Esophagus squamous epithelium (tissue), 5 donors: ENCODE measurements around the gene EIPR1. TPM values are rescaled to one million over a fixed set of nuclear protein-coding genes. Genes with fewer than 3 reads are reported as not detected.

ENCODE experiments used
- DNase-seq: peaks from one replicate; lab custom pipeline; 2025; lab: John Stamatoyannopoulos, UW
- H3K27ac ChIP-seq, 4 donors: fragments of 200-600 bp; sonication (generic); one replicate each; pipeline ENCODE4 v1.5.1; 2016 to 2019; ENCODE audit warnings: mild to moderate bottlenecking in 1 of 4
- H3K27me3 ChIP-seq, 4 donors: fragments of 200-600 bp; sonication (generic); 1 replicate in 3 of 4; 2 replicates in 1 of 4; pipeline versions ENCODE4 v1.5.1 to v1.6.0; 2017 to 2021; ENCODE audit warnings: antibody characterized with exemption in 1 of 4
- H3K36me3 ChIP-seq, 3 donors: fragments of 200-600 bp; sonication (generic); one replicate each; pipeline ENCODE4 v1.5.1; 2016 to 2019
- H3K4me1 ChIP-seq, 3 donors: fragments of 200-600 bp; sonication (generic); one replicate each; pipeline ENCODE4 v1.5.1; 2017 to 2019
- H3K4me3 ChIP-seq, 4 donors: fragments of 200-600 bp; sonication (generic); 1 replicate in 3 of 4; 2 replicates in 1 of 4; pipeline ENCODE4 v1.5.1; 2016 to 2019; ENCODE audit warnings: mild to moderate bottlenecking in 2 of 4, moderate library complexity in 1 of 4
- H3K9me3 ChIP-seq, 3 donors: fragments of 200-600 bp; sonication (generic); one replicate each; pipeline ENCODE4 v1.5.1; 2016 to 2019
- CTCF ChIP-seq, 6 experiments: fragments of 450-650 bp in 4 of 6; fragments of 200-600 bp in 2 of 6; sonication (generic) in 2 of 6; IDR thresholded peaks; one replicate each; pipeline ENCODE4 v1.5.1; 2016 to 2019; ENCODE audit warnings: antibody characterized with exemption in 6 of 6, mild to moderate bottlenecking in 4 of 6, moderate library complexity in 4 of 6
- POLR2A ChIP-seq, 4 donors: fragments of 450-650 bp; IDR thresholded peaks; one replicate each; pipeline ENCODE4 v1.6.1; 2017; ENCODE audit warnings: antibody characterized with exemption in 4 of 4, mild to moderate bottlenecking in 4 of 4, moderate library complexity in 3 of 4
- WGBS, 2 donors: methylation state at CpG; one replicate each; pipeline ENCODE4 v1.1.5; 2018; 5-methylcytosine and 5-hydroxymethylcytosine counted together
- intact Hi-C: fragments of 100-400 bp; cut with DNase I; formaldehyde crosslinking; loops from one replicate; pipeline ENCODE4 v1.15.0; 2022
- total RNA-seq, 4 donors: library from RNA; depleted of rRNA; stranded (reverse); fragments of >200 nt; gene quantifications; one replicate each; pipeline ENCODE4 v1.1.0, GENCODE V29; 2016
- donor health status: DM: yes; HTN: yes; CAD: no.

The EIPR1 gene
- total RNA-seq, 4 donors from 2014 or later: 27.3 to 50.6 (median 31.9) TPM

- WGBS, 2 donors: 79 to 94% methylated on average over 7 to 9 of the region's 12 CpGs
- H3K36me3 ChIP-seq: no peaks in the 10 kb centered on the region
- no peak for TF ChIP-seq CTCF (IDR thresholded peaks at IDR 0.05)
- no peak for TF ChIP-seq POLR2A (IDR thresholded peaks at IDR 0.05)
- H3K4me1 ChIP-seq: peaks cover 0 to 7% (median 0%) of the 10 kb centered on the region in 3 donors
- H3K9me3 ChIP-seq: no peaks in the 10 kb centered on the region
- H3K27ac ChIP-seq: no peak overlapping the region
- intact Hi-C loops: no loop called here
- no peak for DNase-seq
- H3K27me3 ChIP-seq: no peaks in the 10 kb centered on the region
- no peak overlapping the region for H3K4me3 ChIP-seq
Measured at GRCh38 chr2:3290655-3291054, 87.0 kb downstream of the EIPR1 start.

GRCh38 chr2:3289971-3290370 lies 87.6 kb downstream of the EIPR1 start:
- H3K36me3 ChIP-seq: no peaks in the 10 kb centered on the region
- DNase-seq: no peak
- intact Hi-C loops: no loop called here
- H3K4me3 ChIP-seq: no peak overlapping the region
- H3K27ac ChIP-seq: no peak overlapping the region
- no peaks in the 10 kb centered on the region for H3K9me3 ChIP-seq
- 95 to 96% methylated on average over 8 of the region's 8 CpGs for WGBS, 2 donors
- no peaks in the 10 kb centered on the region for H3K27me3 ChIP-seq
- TF ChIP-seq POLR2A (IDR thresholded peaks at IDR 0.05) (no peak), CTCF (IDR thresholded peaks at IDR 0.05) (no peak)
- peaks cover 0 to 7% (median 0%) of the 10 kb centered on the region in 3 donors for H3K4me1 ChIP-seq

- 92 to 94% methylated on average over 15 of the region's 15 CpGs for WGBS, 2 donors
Measured at GRCh38 chr2:3289526-3289925, 88.1 kb downstream of the EIPR1 start.

GRCh38 chr2:3289171-3289515 lies 88.5 kb downstream of the EIPR1 start:
- TF ChIP-seq CTCF (IDR thresholded peaks at IDR 0.05) (no peak), POLR2A (IDR thresholded peaks at IDR 0.05) (no peak)
- H3K9me3 ChIP-seq: no peaks in the 10 kb centered on the region
- intact Hi-C loops: no loop called here
- H3K27ac ChIP-seq: no peak overlapping the region
- WGBS, 2 donors: 97% methylated on average over 6 to 8 of the region's 9 CpGs
- peaks cover 0 to 7% (median 0%) of the 10 kb centered on the region in 3 donors for H3K4me1 ChIP-seq
- no peaks in the 10 kb centered on the region for H3K27me3 ChIP-seq
- no peak for DNase-seq
- H3K4me3 ChIP-seq: no peak overlapping the region
- no peaks in the 10 kb centered on the region for H3K36me3 ChIP-seq

More at GRCh38 chr2:3289526-3289925, 88.1 kb downstream of the EIPR1 start:
- H3K9me3 ChIP-seq: no peaks in the 10 kb centered on the region
- TF ChIP-seq POLR2A (IDR thresholded peaks at IDR 0.05) (no peak), CTCF (IDR thresholded peaks at IDR 0.05) (no peak)
- H3K36me3 ChIP-seq: no peaks in the 10 kb centered on the region
- H3K4me3 ChIP-seq: no peak overlapping the region
- intact Hi-C loops: no loop called here
- DNase-seq: no peak
- no peak overlapping the region for H3K27ac ChIP-seq
- no peaks in the 10 kb centered on the region for H3K27me3 ChIP-seq
- H3K4me1 ChIP-seq: peaks cover 0 to 7% (median 0%) of the 10 kb centered on the region in 3 donors

- Histone ChIP-seq H3K36me3 (no peaks in the 10 kb centered on the region), H3K9me3 (no peaks in the 10 kb centered on the region), H3K27me3 (no peaks in the 10 kb centered on the region), H3K27ac (no peak overlapping the region), H3K4me3 (no peak overlapping the region), H3K4me1 (peaks cover 0 to 7% (median 0%) of the 10 kb centered on the region in 3 donors)
- 90 to 92% methylated on average over 9 to 20 of the region's 20 CpGs for WGBS, 2 donors
- TF ChIP-seq POLR2A (IDR thresholded peaks at IDR 0.05) (no peak), CTCF (IDR thresholded peaks at IDR 0.05) (no peak)
- intact Hi-C loops: no loop called here
- DNase-seq: no peak
Measured at GRCh38 chr2:3288470-3289170, 89.0 kb downstream of the EIPR1 start.
